ENCODE data around the gene GLI3. TPM values are rescaled to one million over a fixed set of nuclear protein-coding genes. Genes with fewer than 3 reads are reported as not detected.

GLI3 gene
- total and polyA plus RNA-seq, 12 donors, result 1.1 to 18.0 (median 4.6) TPM

- 83 to 95% (median 86%) methylated on average over 3 of the region's 3 CpGs for WGBS, 4 donors
- intact Hi-C loops (cut with DNase I), result no loop called here
- TF ChIP-seq CTCF (IDR thresholded peaks at IDR 0.05), result no peak
- no peak for TF ChIP-seq POLR2A (IDR thresholded peaks at IDR 0.05)
- Histone ChIP-seq H3K4me3 (no peak overlapping the region), H3K4me1 (replicated peaks in 1 of 2) (peaks cover 7 to 14% of the 10 kb centered on the region in 2 donors), H3K27ac (no peak overlapping the region), H3K27me3 (no peaks in the 10 kb centered on the region), H3K9me3 (replicated peaks in 1 of 3) (no peaks in the 10 kb centered on the region), H3K36me3 (replicated peaks in 1 of 2) (no peaks in the 10 kb centered on the region)
- DNase-seq, result no peak
These were observed 77.9 kb downstream of the GLI3 start for GRCh38 chr7:42159130-42159529.

GRCh38 chr7:42156967-42157721 lies 79.9 kb downstream of the GLI3 start:
- TF ChIP-seq CTCF (IDR thresholded peaks at IDR 0.05) (no peak), POLR2A (IDR thresholded peaks at IDR 0.05) (no peak)
- 89 to 96% (median 92%) methylated on average over 6 of the region's 6 CpGs for WGBS, 4 donors
- Histone ChIP-seq H3K27me3 (no peaks in the 10 kb centered on the region), H3K4me1 (replicated peaks in 1 of 2) (peaks cover 0 to 12% of the 10 kb centered on the region in 2 donors), H3K36me3 (replicated peaks in 1 of 2) (no peaks in the 10 kb centered on the region), H3K4me3 (no peak overlapping the region), H3K27ac (no peak overlapping the region), H3K9me3 (replicated peaks in 1 of 3) (no peaks in the 10 kb centered on the region)
- intact Hi-C loops (cut with DNase I), result no loop called here
- DNase-seq, result no peak

GRCh38 chr7:42156291-42156865 lies 80.6 kb downstream of the GLI3 start:
- no peak overlapping the region for H3K4me3 ChIP-seq
- H3K27ac ChIP-seq, result no peak overlapping the region
- no peaks in the 10 kb centered on the region for H3K27me3 ChIP-seq
- intact Hi-C loops (cut with DNase I), result no loop called here
- TF ChIP-seq POLR2A (IDR thresholded peaks at IDR 0.05) (no peak), CTCF (IDR thresholded peaks at IDR 0.05) (no peak)
- DNase-seq, result no peak
- no peaks in the 10 kb centered on the region for H3K9me3 ChIP-seq (replicated peaks in 1 of 3)
- WGBS, 4 donors, result 74 to 79% (median 77%) methylated on average over 6 of the region's 6 CpGs
- H3K36me3 ChIP-seq (replicated peaks in 1 of 2), result no peaks in the 10 kb centered on the region
- H3K4me1 ChIP-seq (replicated peaks in 1 of 2), result peaks cover 0 to 5% of the 10 kb centered on the region in 2 donors

GRCh38 chr7:42155584-42156290 lies 81.3 kb downstream of the GLI3 start:
- no peaks in the 10 kb centered on the region for H3K36me3 ChIP-seq (replicated peaks in 1 of 2)
- no peak for DNase-seq
- H3K27me3 ChIP-seq, result no peaks in the 10 kb centered on the region
- intact Hi-C loops (cut with DNase I), result no loop called here
- no peak overlapping the region for H3K4me3 ChIP-seq
- H3K27ac ChIP-seq, result no peak overlapping the region
- 89 to 93% (median 91%) methylated on average over 7 of the region's 7 CpGs for WGBS, 4 donors
- H3K4me1 ChIP-seq (replicated peaks in 1 of 2), result no peaks in the 10 kb centered on the region
- TF ChIP-seq POLR2A (IDR thresholded peaks at IDR 0.05), result no peak
- TF ChIP-seq CTCF (IDR thresholded peaks at IDR 0.05), result no peak
- H3K9me3 ChIP-seq (replicated peaks in 1 of 3), result no peaks in the 10 kb centered on the region

Data from adrenal gland (tissue), 12 donors.